T-helper 2 cell treated with Interferon-gamma antibody and Interleukin-4, amounts not matched to agents 5 μg/mL and 100 μg/mL, for 36 hours (primary cell): ENCODE results near the gene LRRC51.
"Not testable (repeated sequence)": the region's sequence is repeated elsewhere in the genome, so short reads cannot be mapped to it uniquely, and the experiment has no call there.

Source experiments
- DNase-seq: peaks from one replicate; pipeline ENCODE4 v3.0.0; 2021; ENCODE audit warnings: low spot score
- H3K27ac Mint-ChIP-seq: one replicate; pipeline ENCODE4 v1.8.0; 2021; ENCODE audit warnings: mild to moderate bottlenecking, mixed read lengths
- H3K27me3 Mint-ChIP-seq: one replicate; pipeline ENCODE4 v1.8.0; 2021; ENCODE audit warnings: low read depth, mixed read lengths
- H3K36me3 Mint-ChIP-seq: one replicate; pipeline ENCODE4 v1.8.0; 2021; ENCODE audit warnings: low read depth, mixed read lengths
- H3K4me1 Mint-ChIP-seq: one replicate; pipeline ENCODE4 v1.8.0; 2021; ENCODE audit warnings: low read depth, mixed read lengths
- H3K4me3 Mint-ChIP-seq: one replicate; pipeline ENCODE4 v1.8.0; 2022; ENCODE audit warnings: mild to moderate bottlenecking, moderate library complexity, mixed read lengths
- H3K9me3 Mint-ChIP-seq: one replicate; pipeline ENCODE4 v1.8.0; 2021; ENCODE audit warnings: mixed read lengths

Gene LRRC51

DNA sequence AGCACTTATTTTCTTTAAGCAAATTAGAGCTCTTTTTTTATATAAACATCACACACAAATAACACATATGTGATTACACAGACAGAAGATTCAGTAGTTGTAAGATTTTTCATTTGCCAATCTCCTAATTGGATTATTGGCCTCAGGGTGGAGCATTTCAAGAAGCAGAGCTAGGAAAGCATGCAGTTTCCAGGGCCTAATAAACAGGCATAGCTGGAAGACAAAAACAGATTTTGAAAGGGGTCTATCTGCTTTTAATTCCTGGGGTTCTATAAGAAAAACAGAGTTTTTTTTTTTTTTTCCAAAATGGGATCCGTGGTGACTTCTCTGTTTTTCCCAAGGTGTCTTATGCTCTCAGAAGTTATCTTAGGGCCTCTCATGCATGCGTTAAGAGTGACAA is 47.3 kb downstream of the LRRC51 start:
- Mint-ChIP-seq H3K4me3 (no peak overlapping the region), H3K27ac (no peak overlapping the region), H3K4me1 (no peaks in the 10 kb centered on the region), H3K27me3 (peaks cover 25% of the 10 kb centered on the region), H3K9me3 (peaks cover 27% of the 10 kb centered on the region), H3K36me3 (peaks cover 4% of the 10 kb centered on the region)
- DNase-seq: no peak

DNA sequence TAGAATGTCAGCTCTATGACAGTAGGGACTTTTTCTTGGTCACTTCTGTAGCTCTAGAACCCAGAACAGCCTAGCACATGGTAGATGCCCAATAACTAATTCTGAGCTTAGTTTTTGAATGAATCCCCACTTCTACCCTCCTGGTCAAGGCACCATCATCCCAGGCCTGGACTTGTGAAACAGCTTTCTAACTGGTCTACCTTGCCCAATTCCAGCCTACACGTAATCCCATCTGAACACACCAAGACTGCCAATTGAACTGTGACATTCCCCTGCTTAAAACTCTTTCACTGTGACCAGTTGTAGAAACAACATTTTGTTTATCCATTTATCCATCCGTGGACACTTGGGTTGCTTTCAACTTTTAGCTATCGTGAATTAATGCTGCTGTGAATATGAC is 48.7 kb downstream of the LRRC51 start:
- no peak for DNase-seq
- no peaks in the 10 kb centered on the region for H3K4me1 Mint-ChIP-seq
- no peak overlapping the region for H3K4me3 Mint-ChIP-seq
- peaks cover 4% of the 10 kb centered on the region for H3K36me3 Mint-ChIP-seq
- peaks cover 29% of the 10 kb centered on the region for H3K27me3 Mint-ChIP-seq
- no peak overlapping the region for H3K27ac Mint-ChIP-seq
- peaks cover 24% of the 10 kb centered on the region for H3K9me3 Mint-ChIP-seq

DNA sequence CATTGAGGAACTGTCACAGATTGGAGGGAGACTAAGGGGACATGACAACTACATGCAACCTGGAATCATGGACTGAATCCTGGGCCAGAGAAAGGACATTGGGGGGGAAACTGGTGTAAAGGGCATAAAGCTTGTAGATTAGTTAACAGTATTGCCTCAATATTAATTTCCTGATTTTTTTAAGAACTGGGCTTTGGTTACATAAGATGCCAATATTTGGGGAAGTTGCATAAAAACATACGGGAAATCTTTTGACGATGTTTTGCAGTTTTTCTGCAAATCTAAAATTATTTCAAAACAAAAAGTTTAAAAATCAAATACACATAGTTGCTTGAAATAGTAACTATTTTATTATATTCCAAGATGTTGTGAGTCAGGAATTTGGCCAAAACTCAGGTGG is 52.0 kb downstream of the LRRC51 start:
- Mint-ChIP-seq H3K4me1 (peaks cover 2% of the 10 kb centered on the region), H3K27ac (no peak overlapping the region), H3K27me3 (peaks cover 29% of the 10 kb centered on the region), H3K36me3 (peaks cover 5% of the 10 kb centered on the region), H3K4me3 (no peak overlapping the region), H3K9me3 (peaks cover 18% of the 10 kb centered on the region)
- DNase-seq: no peak

DNA sequence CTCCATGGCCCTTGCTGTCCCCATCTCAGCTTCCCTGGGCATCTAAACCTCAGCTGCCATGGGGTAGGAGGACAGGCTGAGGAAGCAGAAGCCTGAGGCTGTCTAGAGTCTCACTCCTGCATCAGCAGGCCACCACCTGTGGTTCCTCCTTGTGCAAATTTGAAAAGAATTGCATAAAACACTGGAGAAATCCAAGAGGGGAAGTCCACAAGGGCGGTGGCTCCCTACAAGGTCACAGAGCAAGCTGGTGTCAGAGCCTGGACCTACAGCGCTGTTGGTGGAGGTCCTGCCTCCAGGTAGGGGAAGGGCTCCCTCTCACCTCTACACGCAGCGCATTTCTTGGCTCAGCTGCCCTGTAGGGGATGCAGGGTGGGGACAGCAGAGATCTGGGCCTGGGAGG is 54.8 kb downstream of the LRRC51 start, which contains the start of gene FOLR3:
FOLR3 (plus strand) TSS at position 253 of the 400 bp plus-strand sequence. CDS start 228 bp downstream, outside the sequence.
- H3K36me3 Mint-ChIP-seq, H3K4me1 Mint-ChIP-seq, DNase-seq, H3K9me3 Mint-ChIP-seq, H3K27ac Mint-ChIP-seq, H3K4me3 Mint-ChIP-seq: not testable (repeated sequence)
- H3K27me3 Mint-ChIP-seq: peaks cover 19% of the 10 kb centered on the region

DNA sequence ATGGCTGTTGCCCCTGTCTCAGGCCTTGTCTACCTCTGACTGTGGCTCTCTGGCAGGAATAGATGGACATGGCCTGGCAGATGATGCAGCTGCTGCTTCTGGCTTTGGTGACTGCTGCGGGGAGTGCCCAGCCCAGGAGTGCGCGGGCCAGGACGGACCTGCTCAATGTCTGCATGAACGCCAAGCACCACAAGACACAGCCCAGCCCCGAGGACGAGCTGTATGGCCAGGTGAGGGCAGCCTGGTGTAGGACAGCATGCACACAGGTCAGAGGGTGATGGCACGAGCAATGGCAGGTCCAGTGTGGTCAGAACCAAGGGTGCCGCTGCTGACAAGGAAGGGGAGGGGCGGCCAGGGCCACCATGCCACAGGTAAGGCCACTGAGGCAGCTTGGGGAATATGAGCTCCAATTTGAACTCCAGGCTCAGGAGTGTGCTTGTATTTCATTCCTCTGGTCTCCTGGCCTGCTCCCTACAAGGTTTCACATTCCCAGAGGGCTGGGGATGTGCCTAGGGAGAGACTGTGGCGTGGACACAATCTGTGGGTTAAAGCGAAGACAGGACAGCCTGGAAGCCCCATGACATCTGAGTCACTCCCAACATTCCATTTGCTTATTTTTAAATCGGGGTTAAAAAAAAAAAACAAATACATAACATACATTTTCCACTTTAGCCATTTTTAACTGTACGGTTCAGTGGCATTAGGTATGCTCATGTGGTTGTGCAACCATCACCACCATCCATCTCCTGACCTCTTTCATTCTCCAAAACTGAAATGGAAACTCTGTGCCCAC is 55.4 kb downstream of the LRRC51 start:
- Mint-ChIP-seq H3K36me3 (peaks cover 2% of the 10 kb centered on the region), H3K27ac (no peak overlapping the region), H3K27me3 (peaks cover 19% of the 10 kb centered on the region), H3K4me3 (no peak overlapping the region), H3K4me1 (peaks cover 13% of the 10 kb centered on the region), H3K9me3 (no peaks in the 10 kb centered on the region)
- DNase-seq: no peak

DNA sequence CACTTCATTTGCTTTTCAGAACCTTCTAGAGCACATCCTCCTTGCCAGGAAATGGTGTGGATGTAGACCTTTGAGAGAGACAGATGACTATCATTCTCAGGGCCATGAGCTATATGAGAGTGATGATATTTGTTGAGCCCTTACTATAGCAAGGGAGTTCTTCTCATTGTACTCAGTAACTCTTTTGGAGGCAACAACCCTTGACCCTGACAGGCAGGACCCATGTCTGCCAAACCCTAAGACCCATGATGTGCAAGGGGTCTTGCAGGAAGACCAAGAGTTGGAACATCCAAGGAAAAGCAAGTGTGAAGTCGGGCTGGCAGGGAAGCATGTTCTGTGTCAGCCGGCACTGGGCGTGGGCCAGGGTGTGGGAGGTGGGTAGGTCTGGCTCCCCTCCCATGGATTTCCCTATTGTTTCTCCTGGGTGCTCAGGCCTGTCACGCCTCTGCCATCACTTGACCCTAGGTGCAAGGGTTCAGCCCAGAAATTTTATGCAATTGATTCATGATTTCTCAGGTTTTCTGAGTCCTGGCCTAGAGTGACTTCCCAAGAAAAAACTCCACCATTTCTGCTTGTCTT is 56.1 kb downstream of the LRRC51 start:
- H3K27ac Mint-ChIP-seq: no peak overlapping the region
- H3K36me3 Mint-ChIP-seq: peaks cover 2% of the 10 kb centered on the region
- H3K27me3 Mint-ChIP-seq: peaks cover 12% of the 10 kb centered on the region
- DNase-seq: no peak
- no peaks in the 10 kb centered on the region for H3K9me3 Mint-ChIP-seq
- no peak overlapping the region for H3K4me3 Mint-ChIP-seq
- H3K4me1 Mint-ChIP-seq: peaks cover 20% of the 10 kb centered on the region

GRCh38 chr11:72138821-72139390 is 58.3 kb downstream of the LRRC51 start:
- Mint-ChIP-seq H3K27me3 (no peaks in the 10 kb centered on the region), H3K27ac (no peak overlapping the region), H3K4me3 (no peak overlapping the region), H3K9me3 (no peaks in the 10 kb centered on the region), H3K4me1 (peaks cover 28% of the 10 kb centered on the region), H3K36me3 (peaks cover 2% of the 10 kb centered on the region)
- DNase-seq: no peak

- H3K36me3 Mint-ChIP-seq: peaks cover 2% of the 10 kb centered on the region
- no peak overlapping the region for H3K27ac Mint-ChIP-seq
- no peak overlapping the region for H3K4me3 Mint-ChIP-seq
- no peaks in the 10 kb centered on the region for H3K9me3 Mint-ChIP-seq
- DNase-seq: no peak
- H3K27me3 Mint-ChIP-seq: no peaks in the 10 kb centered on the region
- peaks cover 30% of the 10 kb centered on the region for H3K4me1 Mint-ChIP-seq
Measured at GRCh38 chr11:72139500-72139899, 58.9 kb downstream of the LRRC51 start.

- peak overlapping the region; percentile 75 for H3K27ac Mint-ChIP-seq
- H3K27me3 Mint-ChIP-seq: no peaks in the 10 kb centered on the region
- peaks cover 30% of the 10 kb centered on the region for H3K4me1 Mint-ChIP-seq
Measured at GRCh38 chr11:72140661-72141060, 60.0 kb downstream of the LRRC51 start.

DNA sequence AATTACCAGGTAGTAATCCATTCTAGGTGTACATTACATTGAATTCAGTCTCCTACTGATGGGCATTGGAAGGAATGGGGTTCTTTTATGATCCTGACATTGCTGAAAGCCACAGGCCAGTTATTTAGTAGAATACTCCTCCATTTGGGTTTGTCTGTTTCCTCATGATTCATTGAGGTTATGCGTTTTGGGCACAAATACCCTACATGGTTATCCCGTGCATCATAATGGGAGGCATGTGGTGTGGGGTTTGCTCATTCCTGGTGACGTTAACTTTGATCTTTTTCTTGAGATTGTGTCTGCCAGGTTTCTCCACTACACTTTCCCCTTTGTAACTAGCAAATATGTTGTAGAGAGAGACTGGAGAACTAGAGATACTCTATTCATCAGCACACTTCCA is 60.4 kb downstream of the LRRC51 start:
- DNase-seq: peak; percentile 76
- peaks cover 2% of the 10 kb centered on the region for H3K36me3 Mint-ChIP-seq
- H3K27me3 Mint-ChIP-seq: no peaks in the 10 kb centered on the region
- H3K4me1 Mint-ChIP-seq: peaks cover 30% of the 10 kb centered on the region
- no peaks in the 10 kb centered on the region for H3K9me3 Mint-ChIP-seq
- H3K4me3 Mint-ChIP-seq: peak overlapping the region; percentile 41
- peak overlapping the region; percentile 75 for H3K27ac Mint-ChIP-seq

More at GRCh38 chr11:72140661-72141060, 60.0 kb downstream of the LRRC51 start:
- Mint-ChIP-seq H3K4me3 (peak overlapping the region; percentile 41), H3K36me3 (peaks cover 2% of the 10 kb centered on the region), H3K9me3 (no peaks in the 10 kb centered on the region)
- DNase-seq: no peak

DNA sequence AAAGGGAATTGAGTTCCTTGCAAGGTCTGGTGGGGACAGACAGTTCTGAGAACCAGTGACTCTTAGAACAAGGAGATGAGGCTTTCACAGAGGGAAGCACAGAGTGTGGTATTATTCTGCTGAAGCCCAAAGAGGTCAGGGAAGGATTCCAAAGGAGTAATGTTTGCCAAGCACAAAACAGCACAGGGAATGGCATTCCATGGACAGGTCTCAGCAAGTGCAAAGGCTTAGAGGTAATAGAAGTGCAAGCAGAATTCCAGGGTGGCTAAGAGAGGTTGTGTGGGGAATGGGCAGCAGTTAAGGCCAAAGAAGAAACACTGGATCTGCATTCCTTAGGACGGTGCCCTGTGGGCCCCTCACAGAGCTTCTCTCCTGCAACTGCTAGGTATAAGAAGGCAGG is 61.4 kb downstream of the LRRC51 start:
- H3K36me3 Mint-ChIP-seq, H3K27me3 Mint-ChIP-seq, H3K4me3 Mint-ChIP-seq, H3K9me3 Mint-ChIP-seq, H3K27ac Mint-ChIP-seq, DNase-seq: not testable (repeated sequence)
- peaks cover 28% of the 10 kb centered on the region for H3K4me1 Mint-ChIP-seq

- H3K27ac Mint-ChIP-seq, H3K9me3 Mint-ChIP-seq, H3K27me3 Mint-ChIP-seq, H3K4me3 Mint-ChIP-seq, H3K36me3 Mint-ChIP-seq, DNase-seq: not testable (repeated sequence)
- peaks cover 28% of the 10 kb centered on the region for H3K4me1 Mint-ChIP-seq
Measured at GRCh38 chr11:72142543-72142942, 61.9 kb downstream of the LRRC51 start.

DNA sequence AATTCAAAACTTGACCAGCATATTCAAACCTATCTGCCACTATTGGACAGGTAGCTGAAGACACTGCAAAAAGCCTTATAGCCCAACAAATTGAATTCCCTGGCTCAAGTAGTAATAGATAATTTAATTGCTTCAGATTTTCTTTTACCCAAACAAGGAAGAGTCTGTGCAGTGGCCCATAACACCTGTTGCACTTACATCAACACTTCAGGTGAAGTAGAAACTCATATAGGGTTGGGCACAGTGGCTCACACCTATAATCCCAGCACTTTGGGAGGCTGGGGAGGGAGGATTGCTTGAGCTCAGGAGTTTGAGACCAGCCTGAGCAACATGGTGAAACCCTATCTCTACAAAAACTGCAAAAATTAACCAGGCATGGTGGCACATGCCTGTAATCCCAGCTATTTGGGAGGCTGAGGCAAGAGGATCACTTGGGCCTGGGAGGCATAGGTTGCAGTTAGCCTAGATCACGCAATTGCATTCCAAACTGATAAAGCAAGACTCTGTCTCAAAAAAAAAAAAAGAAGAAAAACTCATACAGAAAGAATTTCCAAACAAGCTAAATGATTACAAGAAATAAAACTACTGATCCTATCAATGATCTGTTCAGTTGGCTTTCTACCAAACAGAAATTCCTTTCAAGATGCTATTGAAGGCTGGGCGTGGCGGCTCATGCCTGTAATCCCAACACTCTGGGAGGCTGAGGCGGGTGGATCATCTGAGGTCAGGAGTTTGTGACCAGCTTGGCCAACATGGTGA is 64.3 kb downstream of the LRRC51 start:
- H3K4me1 Mint-ChIP-seq: peaks cover 25% of the 10 kb centered on the region
- peaks cover 3% of the 10 kb centered on the region for H3K27me3 Mint-ChIP-seq
- H3K27ac Mint-ChIP-seq: no peak overlapping the region
- no peaks in the 10 kb centered on the region for H3K9me3 Mint-ChIP-seq
- no peak overlapping the region for H3K4me3 Mint-ChIP-seq
- H3K36me3 Mint-ChIP-seq: no peaks in the 10 kb centered on the region
- DNase-seq: no peak
